Measurements from ENCODE around the gene TGFB2. TPM values are rescaled to one million over a fixed set of nuclear protein-coding genes. Genes with fewer than 3 reads are reported as not detected.

The TGFB2 gene
- total RNA-seq, 1 donor from 2014 or later: 10.3 TPM

DNA sequence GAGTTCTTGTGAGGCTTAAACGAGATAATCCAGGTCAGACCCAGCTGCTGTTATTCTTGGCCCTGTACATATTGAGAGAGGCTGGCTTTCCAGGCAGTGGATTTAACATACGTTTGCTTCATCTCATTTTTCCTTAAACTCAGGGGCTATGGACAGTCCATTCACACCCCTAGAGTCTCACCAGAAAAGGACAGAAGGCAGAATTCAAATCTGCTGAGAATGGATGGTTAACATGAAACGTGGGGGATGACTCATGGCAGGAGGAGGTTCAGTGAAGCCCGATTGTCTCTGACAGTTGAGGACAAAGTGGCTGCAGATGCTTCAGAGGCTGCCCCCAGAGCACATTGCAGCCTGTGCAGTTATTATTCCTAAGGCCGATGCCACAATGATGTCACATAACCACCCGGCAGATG lies 39.5 kb downstream of the TGFB2 start:
- no peak for DNase-seq (ENCODE audit: low spot score)

- DNase-seq (ENCODE audit: low spot score): no peak
These were observed 43.5 kb downstream of the TGFB2 start for GRCh38 chr1:218388591-218388990.

- DNase-seq (ENCODE audit: low spot score): no peak
These were observed 45.5 kb downstream of the TGFB2 start for GRCh38 chr1:218390618-218391017.

GRCh38 chr1:218392780-218393179 lies 47.6 kb downstream of the TGFB2 start:
- no peak for DNase-seq (ENCODE audit: low spot score)

- no peak for DNase-seq (ENCODE audit: low spot score)
These were observed 49.3 kb downstream of the TGFB2 start for GRCh38 chr1:218394416-218394815.

DNA sequence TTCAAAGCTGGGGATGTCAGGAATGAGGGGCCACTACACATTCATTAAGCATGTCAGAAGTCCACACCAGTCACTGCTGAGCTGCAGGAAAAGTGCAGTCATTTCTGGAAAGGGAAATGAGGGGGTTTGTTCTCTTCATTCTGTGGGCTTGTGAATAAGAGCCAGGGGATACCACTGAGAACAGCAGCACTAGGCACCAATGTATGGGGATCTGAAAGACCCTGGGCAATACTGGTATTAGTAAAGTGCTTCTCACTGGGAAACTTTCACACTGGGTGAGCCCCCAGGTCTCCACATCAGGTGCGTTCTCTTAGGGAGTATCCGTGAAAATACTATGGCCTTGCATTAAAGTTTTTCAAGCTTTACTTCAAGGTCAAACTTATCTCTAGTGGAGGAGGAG lies 49.9 kb downstream of the TGFB2 start:
- no peak for DNase-seq (ENCODE audit: low spot score)

GRCh38 chr1:218395916-218396315 lies 50.8 kb downstream of the TGFB2 start:
- DNase-seq (ENCODE audit: low spot score): no peak

DNA sequence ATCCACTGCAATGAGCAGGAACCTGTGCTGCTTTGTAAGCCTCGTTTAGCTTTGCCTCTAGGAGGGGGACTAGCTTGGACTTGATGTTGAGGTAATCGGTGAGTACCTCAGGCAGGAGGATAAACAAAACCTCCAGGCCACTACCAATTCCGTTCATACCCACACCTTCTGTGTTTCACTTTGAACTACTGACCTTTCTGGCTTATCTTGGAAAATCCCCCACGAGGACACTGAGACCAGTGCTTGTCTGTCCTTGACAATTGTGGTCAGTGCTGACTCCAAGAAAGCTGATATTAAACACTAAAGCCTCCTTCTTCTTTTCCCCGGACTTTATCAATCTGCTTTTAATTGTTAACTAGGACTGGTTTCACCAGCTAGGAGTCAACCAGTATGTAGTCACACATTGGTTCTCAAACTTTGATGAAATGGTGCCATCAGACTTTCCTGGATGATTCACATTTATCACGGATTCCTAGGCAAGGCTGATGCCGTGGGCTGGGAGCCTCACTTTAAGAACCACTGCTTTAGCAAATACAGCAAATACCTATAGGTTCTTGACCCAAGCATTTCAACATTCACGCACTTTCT lies 52.7 kb downstream of the TGFB2 start:
- peak; percentile 19 for DNase-seq (ENCODE audit: low spot score)

- DNase-seq (ENCODE audit: low spot score): no peak
These were observed 55.5 kb downstream of the TGFB2 start for GRCh38 chr1:218400624-218401023.

DNA sequence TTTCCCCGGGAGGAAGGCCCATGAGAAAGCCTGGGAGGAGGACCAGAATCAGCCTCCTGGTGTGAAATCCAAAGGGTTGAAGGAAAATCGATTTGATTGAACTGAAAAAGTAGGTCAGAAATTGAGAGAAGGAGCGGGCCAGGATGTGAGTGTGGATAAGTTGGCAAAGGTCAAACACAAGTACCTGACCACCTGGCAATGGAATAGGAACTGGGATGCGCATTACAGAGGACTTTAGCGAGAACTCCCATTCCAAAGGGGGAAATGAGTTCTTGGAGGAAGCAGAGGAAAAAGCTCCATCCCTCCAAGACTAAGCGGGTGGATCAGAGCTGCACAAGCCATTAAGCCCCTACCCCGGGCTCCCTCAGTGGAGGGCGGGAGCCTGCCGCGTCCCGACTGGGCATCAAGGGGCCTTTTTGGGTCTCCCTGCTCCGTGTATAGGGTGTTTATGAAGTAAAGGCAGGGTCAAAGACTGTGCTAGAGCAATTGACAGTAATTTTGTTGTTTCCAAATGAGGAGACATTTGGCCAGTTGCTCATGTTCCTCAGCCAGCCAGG lies 56.4 kb downstream of the TGFB2 start:
- DNase-seq (ENCODE audit: low spot score): no peak

DNA sequence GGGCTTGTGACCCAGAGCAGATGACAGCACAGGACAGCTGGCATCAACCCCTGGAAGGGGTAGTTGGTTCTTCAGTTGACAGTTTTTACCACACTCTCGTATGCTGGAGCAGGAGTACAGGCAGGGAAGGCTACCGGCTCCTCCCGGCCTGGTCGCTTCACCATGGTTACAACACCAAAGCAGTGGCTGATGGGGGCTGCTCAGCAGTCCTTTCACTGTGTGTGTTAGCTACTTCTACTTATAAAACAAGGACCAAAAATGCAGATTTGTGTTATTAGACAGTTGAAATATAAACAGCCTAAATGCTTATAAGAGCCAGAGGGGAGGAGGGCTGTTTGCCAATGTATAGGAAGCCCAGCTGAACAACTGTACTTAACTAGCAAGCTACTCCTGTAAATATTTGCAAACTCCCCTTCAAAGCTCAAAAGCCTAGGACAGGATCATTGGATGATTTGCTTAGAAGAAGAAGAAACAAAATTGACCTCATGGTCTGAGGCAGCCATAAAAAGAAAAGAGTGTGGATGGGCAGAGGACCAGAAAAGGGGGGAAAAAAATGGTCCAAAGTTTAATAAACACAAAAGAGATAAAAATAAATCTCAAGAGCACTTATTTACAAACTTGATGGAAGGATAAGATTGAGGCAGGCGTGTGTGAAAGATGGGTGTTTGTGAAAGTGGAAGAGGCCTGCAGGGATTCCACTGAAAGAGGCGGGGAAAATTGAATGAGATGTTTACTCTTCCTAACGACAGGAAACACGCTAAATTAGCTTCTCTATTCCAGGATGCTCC lies 57.1 kb downstream of the TGFB2 start:
- DNase-seq (ENCODE audit: low spot score): no peak

- no peak for DNase-seq (ENCODE audit: low spot score)
These were observed 57.6 kb downstream of the TGFB2 start for GRCh38 chr1:218402786-218403120.

DNA sequence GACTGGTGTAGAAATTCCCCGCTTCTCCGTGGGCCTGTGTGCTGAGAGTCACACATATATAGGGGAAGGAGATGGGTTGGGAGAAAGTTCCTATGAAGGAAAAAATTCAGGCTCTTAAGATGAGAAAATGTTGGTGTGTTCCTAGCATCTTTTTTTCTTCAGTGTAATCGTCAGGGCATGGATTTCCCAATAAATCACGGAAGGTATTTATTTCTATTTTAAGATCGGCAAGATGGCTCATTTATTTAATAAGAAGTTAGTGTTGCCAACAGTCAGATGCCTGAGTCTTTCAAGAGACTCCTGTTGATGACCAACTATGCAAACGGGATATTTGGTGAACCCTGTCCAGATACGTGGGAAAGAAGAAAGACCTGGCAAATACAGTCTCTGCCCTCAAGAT lies 58.2 kb downstream of the TGFB2 start:
- DNase-seq (ENCODE audit: low spot score): no peak

GRCh38 chr1:218407630-218408029 lies 62.5 kb downstream of the TGFB2 start:
- DNase-seq (ENCODE audit: low spot score): no peak

DNA sequence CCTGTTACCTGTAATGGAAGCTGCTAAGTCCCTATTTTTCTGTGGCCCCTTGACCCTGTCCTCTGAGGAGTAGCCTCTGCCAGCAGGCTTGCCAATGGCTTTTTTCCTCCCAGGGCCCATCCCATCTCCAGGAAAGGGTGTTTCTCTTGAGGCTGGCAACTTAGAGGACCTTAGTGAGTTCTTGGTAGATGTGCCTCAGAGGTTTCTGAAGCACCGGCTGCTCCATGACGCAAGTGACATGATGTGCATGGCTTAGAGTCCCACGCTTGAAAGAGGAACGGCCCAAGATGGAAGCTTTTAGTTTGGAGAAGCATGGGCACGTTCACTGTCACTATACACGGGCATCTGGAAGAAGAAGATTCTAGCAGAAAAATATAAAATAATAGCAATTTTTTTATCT lies 63.0 kb downstream of the TGFB2 start:
- no peak for DNase-seq (ENCODE audit: low spot score)

GRCh38 chr1:218408942-218409341 lies 63.8 kb downstream of the TGFB2 start:
- no peak for DNase-seq (ENCODE audit: low spot score)

GRCh38 chr1:218409946-218410510 lies 64.9 kb downstream of the TGFB2 start:
- no peak for DNase-seq (ENCODE audit: low spot score)

DNA sequence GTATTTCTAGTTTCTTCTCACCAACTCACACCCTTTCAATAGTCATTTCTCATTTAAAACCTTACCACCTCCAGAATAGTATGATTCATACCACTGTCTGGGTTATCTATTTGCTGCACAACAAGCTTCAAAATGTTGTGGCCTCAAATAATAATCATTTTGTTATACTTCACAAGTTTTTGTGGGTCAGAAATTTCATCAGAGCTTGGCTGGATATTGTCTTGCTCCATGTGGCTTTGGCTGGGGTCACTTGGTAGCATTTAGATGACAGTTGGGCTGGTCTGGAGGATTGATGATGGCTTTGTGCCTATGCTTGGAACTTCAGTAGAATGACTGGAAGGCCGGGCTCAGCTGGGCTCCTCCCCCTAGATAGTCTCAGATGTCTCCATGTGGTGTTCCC lies 66.0 kb downstream of the TGFB2 start:
- DNase-seq (ENCODE audit: low spot score): no peak

DNA sequence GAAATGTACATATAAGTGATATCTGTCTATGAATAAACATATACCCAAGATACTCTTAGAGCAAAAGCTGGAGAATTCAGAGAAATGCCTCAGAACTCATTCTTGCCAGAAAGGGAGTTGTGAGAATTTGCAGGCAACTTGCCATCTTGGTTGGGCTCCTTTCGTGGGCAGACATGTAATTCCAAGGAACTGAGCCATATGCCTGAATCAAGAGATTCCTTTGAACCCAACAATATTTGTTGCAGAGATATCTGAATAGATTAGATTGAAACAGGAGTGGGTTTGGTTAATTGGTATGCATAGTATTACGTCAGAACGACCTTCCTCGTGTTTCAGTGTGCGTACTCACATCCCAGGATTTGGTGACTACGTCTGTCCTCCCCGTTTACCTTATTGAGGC lies 67.0 kb downstream of the TGFB2 start:
- DNase-seq (ENCODE audit: low spot score): no peak

DNA sequence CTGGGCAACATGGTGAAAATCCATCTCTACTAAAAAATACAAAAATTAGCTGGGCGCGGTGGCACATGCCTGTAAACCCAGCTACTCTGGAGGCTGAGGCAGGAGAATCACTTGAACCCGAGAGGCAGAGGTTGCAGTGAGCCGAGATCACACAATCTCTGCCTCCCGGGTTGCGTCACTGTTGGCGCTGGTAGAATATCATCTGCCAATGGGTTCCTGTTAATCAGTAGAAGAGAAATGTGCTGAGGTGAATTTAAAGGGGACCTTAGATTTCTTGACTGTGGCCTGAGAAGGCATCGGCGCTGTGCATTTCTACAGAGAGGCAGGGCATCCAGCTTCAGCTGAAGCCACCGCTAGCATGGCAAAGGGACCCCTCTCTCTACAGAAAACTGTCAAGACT lies 68.0 kb downstream of the TGFB2 start:
- DNase-seq (ENCODE audit: low spot score): no peak

GRCh38 chr1:218414060-218414728 lies 69.1 kb downstream of the TGFB2 start:
- no peak for DNase-seq (ENCODE audit: low spot score)

- no peak for DNase-seq (ENCODE audit: low spot score)
These were observed 70.6 kb downstream of the TGFB2 start for GRCh38 chr1:218415726-218416125.

GRCh38 chr1:218421531-218421930 lies 76.4 kb downstream of the TGFB2 start:
- DNase-seq (ENCODE audit: low spot score): no peak
